BE2C (cell line): ENCODE measurements around the gene ACSS3.

Experiments
- DNase-seq: peaks from one replicate; pipeline ENCODE4 v3.0.0-alpha.2; 2020
- H3K27me3 ChIP-seq: fragments of 250-450 bp; sonication (Bioruptor Pico); 2 replicates; pipeline ENCODE4 v1.5.1; 2020; ENCODE audit warnings: mild to moderate bottlenecking
- H3K36me3 ChIP-seq: fragments of 250-450 bp; sonication (Bioruptor Pico); 2 replicates; pipeline ENCODE4 v1.5.1; 2020; ENCODE audit warnings: mild to moderate bottlenecking
- H3K4me1 ChIP-seq: fragments of 250-450 bp; sonication (Bioruptor Pico); 2 replicates; pipeline ENCODE4 v1.5.1; 2020
- H3K4me3 ChIP-seq: 2 replicates; pipeline ENCODE4 v1.5.1; 2011; ENCODE audit warnings: low read depth, low read length
- H3K9me3 ChIP-seq: fragments of 250-450 bp; sonication (Bioruptor Pico); 2 replicates; pipeline ENCODE4 v1.5.1; 2020
- TF ChIP-seq, protein P1 (sequence below): IDR thresholded peaks from 2 replicates; pipeline ENCODE4 v1.5.1; 2012; ENCODE audit warnings: mild to moderate bottlenecking, low read depth, low read length

The ACSS3 gene

DNA sequence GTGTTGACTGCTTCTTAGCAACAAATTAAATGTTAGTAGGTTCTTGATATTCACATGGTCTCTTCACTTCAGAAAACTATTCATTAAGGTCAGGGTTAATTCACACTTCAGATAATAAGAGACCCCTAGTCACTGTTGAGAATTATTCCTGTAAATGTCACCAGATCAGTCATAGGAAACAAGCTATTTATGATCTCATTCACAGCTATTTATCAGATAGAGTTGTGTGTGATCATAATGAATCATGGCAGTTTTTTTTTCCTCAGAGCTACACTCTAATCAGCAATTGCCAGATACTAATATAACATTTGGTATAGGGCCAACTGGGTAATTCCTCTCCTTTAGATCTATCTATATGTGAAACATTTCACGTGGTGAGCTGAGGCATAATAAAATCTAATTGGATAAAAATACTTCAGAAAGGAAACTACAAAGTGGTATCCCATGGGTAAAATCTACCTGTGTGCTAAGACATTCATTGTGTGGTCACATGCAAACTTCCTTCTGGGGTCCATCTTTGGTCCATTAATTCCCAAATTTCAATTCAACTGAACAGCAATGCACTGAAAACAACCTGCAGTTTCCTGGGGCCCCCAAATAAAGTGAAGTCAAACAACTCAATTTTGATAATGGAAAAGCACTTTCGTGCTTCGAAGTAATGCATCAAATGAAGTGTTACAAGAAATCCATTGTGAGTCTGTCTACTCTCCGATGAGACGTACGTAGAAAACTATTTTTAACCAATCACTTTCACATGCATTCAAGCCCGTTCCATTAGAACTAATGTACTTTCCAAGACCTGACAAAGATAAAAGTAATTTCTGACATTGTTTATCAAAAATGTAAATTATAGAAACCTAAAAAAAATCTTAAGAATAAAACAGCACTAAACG is 197.0 kb downstream of the ACSS3 start:
- no peak overlapping the region for H3K4me3 ChIP-seq
- peaks cover 4% of the 10 kb centered on the region; the same call in 1 of the 2 replicates for H3K27me3 ChIP-seq
- DNase-seq: no peak
- no peaks in the 10 kb centered on the region for H3K4me1 ChIP-seq
- no peaks in the 10 kb centered on the region for H3K36me3 ChIP-seq
- TF ChIP-seq, protein P1, sequence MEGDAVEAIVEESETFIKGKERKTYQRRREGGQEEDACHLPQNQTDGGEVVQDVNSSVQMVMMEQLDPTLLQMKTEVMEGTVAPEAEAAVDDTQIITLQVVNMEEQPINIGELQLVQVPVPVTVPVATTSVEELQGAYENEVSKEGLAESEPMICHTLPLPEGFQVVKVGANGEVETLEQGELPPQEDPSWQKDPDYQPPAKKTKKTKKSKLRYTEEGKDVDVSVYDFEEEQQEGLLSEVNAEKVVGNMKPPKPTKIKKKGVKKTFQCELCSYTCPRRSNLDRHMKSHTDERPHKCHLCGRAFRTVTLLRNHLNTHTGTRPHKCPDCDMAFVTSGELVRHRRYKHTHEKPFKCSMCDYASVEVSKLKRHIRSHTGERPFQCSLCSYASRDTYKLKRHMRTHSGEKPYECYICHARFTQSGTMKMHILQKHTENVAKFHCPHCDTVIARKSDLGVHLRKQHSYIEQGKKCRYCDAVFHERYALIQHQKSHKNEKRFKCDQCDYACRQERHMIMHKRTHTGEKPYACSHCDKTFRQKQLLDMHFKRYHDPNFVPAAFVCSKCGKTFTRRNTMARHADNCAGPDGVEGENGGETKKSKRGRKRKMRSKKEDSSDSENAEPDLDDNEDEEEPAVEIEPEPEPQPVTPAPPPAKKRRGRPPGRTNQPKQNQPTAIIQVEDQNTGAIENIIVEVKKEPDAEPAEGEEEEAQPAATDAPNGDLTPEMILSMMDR: no peak
- no peaks in the 10 kb centered on the region for H3K9me3 ChIP-seq

DNA sequence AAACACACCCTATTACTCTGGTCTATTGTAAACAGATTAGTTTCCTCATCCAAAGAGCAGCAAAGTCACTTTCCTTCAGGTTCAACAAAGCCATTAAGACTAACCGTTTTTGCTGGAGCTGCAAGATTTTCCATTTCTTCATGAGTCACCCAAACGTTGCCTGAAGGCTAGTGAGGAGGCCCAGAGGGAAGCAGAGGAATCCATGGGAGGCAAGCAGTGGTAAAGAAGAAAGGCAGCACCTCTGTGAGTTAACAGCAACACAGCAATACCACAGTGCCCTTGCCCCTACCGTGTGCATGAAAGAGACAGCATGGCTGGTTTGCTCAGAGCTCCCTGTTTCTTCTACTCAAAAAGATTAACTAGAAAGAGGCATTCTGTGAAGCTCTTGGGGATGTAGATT is 206.3 kb downstream of the ACSS3 start:
- no peaks in the 10 kb centered on the region for H3K36me3 ChIP-seq
- no peak for DNase-seq

DNA sequence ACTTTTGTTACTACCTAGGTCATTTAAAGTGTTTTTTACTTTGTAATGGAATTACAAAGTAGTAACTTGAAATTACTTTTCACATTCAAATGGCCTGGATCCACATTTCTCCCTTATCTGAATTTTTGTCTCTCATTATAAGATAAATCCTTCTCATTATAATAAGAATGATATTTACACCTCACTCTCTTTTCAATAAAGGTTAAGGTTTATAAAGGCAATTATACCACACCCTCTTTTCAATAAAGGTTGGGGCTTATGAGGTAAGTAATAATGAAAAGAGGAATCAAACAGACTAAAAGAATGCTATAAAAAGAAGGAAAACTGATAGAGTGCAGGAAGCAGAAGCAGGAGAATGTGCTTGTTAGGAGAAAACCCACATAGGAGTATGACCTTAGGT is 210.8 kb downstream of the ACSS3 start:
- H3K36me3 ChIP-seq: no peaks in the 10 kb centered on the region
- TF ChIP-seq, protein P1: no peak
- no peak for DNase-seq
- H3K4me3 ChIP-seq: no peak overlapping the region
- no peaks in the 10 kb centered on the region for H3K4me1 ChIP-seq
- no peaks in the 10 kb centered on the region for H3K27me3 ChIP-seq
- no peaks in the 10 kb centered on the region; the same call in 1 of the 2 replicates for H3K9me3 ChIP-seq

More for the DNA sequence above, 206.3 kb downstream of the ACSS3 start:
- Histone ChIP-seq H3K27me3 (no peaks in the 10 kb centered on the region), H3K4me1 (no peaks in the 10 kb centered on the region), H3K9me3 (no peaks in the 10 kb centered on the region), H3K4me3 (no peak overlapping the region)
- TF ChIP-seq, protein P1: no peak

DNA sequence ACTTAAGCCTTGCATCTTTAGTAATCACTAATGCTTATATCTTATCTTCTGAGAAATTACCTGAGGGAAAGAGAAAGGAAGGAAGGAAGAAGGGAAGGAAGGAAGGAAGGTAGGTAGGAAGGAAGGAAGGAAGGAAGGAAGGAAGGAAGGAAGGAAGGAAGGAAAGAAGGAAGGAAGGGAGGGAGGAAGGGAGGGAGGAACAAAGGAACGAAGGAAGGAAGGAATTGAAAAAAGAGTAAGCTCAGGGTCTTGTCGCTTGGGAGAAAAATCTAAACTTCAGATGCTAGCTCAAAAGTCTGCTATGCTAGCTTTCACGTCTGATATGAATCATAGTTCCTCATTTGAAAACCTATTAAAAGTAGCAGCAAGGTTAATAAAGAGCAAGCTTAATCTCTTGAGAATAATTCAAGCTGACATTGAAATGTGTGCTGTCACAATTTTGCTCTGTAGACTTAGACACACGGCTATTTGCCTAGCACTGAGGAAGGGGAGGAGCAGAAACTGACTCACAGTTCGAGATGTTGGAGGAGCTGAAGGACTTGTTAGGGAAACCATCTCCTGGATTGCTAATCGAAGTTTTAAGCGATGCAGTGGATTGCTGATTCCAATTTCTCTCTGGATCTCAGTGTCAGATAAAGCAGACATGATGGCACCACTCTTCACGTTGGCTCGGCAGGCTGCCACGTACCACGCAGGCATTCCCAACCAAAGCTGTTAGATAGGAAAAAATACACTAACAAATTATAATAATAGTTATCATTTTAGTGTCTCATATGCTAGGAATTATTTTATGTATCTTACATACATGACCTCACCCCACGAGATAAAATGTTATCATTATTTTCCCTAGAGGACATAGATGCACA is 216.7 kb downstream of the ACSS3 start:
- no peaks in the 10 kb centered on the region for H3K4me1 ChIP-seq
- H3K9me3 ChIP-seq: no peaks in the 10 kb centered on the region; the same call in 1 of the 2 replicates
- no peaks in the 10 kb centered on the region for H3K36me3 ChIP-seq
- DNase-seq: no peak
- TF ChIP-seq, protein P1: no peak
- H3K27me3 ChIP-seq: no peaks in the 10 kb centered on the region; the same call in 1 of the 2 replicates
- no peak overlapping the region for H3K4me3 ChIP-seq

DNA sequence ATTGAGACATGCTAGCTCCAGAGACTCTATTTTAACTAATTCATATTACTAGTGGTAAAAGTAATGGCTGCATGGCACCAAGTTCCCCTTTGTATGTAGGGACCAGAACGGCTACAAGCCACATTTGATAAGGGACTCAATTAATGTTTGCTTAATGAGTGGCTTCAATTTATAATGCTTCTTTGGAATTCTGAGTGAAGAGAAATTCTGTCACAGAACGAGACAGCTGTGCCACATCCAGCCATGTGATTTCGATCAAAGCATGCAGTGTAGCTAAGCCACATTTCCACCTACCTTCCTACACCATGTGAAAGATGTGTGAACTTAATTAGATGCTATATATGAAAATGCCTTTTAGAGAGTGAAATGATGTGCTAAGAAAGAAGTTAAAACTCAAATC is 217.4 kb downstream of the ACSS3 start:
- H3K27me3 ChIP-seq: no peaks in the 10 kb centered on the region; the same call in 1 of the 2 replicates
- H3K4me3 ChIP-seq: no peak overlapping the region
- H3K9me3 ChIP-seq: no peaks in the 10 kb centered on the region; the same call in 1 of the 2 replicates
- no peaks in the 10 kb centered on the region for H3K4me1 ChIP-seq
- no peaks in the 10 kb centered on the region for H3K36me3 ChIP-seq
- TF ChIP-seq, protein P1: no peak
- DNase-seq: no peak
